HCT116 (cell line): Measurements from ENCODE around the gene TRIM62.

Source experiments
- CTCF ChIP-seq, 3 experiments: fragments of 200-600 bp in 1 of 3; sonication (generic) in 1 of 3; IDR thresholded peaks in 2 of 3; conservative IDR thresholded peaks in 1 of 3; 2 replicates each; pipeline ENCODE4 v1.5.1; 2012 to 2017; ENCODE audit warnings: low read depth in 2 of 3, low read length in 2 of 3, antibody characterized with exemption in 1 of 3, borderline replicate concordance in 1 of 3, control low read depth in 1 of 3, mild to moderate bottlenecking in 1 of 3, mixed read lengths in 1 of 3, mixed run types in 1 of 3, moderate library complexity in 1 of 3; ENCODE audit not compliant: insufficient read depth in 1 of 3
- POLR2AphosphoS5 ChIP-seq: IDR thresholded peaks from 2 replicates; pipeline ENCODE4 v1.6.1; 2011; ENCODE audit warnings: mild to moderate bottlenecking, low read depth, low read length, moderate library complexity
- SRF ChIP-seq: IDR thresholded peaks from 2 replicates; pipeline ENCODE4 v1.6.1; 2012; ENCODE audit warnings: low read depth
- TF ChIP-seq, protein P1 (sequence below): IDR thresholded peaks from 2 replicates; pipeline ENCODE4 v1.6.1; 2012; ENCODE audit warnings: low read depth

DNA sequence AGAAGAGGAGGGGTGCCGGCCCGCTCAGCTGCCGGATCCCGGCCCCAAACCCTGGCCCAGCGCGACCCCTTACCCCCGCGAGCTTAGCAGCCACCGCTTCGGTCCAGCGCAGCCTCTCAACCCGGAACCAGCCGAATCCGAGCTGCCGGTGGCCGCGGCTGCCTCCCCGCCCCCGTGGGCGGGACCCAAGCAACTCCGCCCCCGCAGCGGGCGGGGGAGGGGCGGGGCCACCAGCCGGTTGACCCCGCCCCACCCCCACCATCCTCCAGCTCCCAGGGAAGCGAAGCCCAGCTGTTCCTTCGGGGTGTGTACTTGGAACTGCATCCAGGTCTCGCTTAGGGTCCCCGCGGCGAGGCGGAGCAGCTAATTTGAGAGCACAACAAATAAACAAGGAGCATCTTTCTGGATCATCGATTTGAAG lies at the start of gene TRIM62:
- TF ChIP-seq CTCF (IDR thresholded peaks at IDR 0.05 in 2 of 3, conservative IDR thresholded peaks at IDR 0.05 in 1 of 3; ENCODE audit: borderline replicate concordance in 1 of 3, insufficient read depth in 1 of 3, low read depth in 2 of 3, low read length in 2 of 3) (no peak), POLR2AphosphoS5 (peak; percentile 66), SRF (no peak)
- TF ChIP-seq, protein P1, sequence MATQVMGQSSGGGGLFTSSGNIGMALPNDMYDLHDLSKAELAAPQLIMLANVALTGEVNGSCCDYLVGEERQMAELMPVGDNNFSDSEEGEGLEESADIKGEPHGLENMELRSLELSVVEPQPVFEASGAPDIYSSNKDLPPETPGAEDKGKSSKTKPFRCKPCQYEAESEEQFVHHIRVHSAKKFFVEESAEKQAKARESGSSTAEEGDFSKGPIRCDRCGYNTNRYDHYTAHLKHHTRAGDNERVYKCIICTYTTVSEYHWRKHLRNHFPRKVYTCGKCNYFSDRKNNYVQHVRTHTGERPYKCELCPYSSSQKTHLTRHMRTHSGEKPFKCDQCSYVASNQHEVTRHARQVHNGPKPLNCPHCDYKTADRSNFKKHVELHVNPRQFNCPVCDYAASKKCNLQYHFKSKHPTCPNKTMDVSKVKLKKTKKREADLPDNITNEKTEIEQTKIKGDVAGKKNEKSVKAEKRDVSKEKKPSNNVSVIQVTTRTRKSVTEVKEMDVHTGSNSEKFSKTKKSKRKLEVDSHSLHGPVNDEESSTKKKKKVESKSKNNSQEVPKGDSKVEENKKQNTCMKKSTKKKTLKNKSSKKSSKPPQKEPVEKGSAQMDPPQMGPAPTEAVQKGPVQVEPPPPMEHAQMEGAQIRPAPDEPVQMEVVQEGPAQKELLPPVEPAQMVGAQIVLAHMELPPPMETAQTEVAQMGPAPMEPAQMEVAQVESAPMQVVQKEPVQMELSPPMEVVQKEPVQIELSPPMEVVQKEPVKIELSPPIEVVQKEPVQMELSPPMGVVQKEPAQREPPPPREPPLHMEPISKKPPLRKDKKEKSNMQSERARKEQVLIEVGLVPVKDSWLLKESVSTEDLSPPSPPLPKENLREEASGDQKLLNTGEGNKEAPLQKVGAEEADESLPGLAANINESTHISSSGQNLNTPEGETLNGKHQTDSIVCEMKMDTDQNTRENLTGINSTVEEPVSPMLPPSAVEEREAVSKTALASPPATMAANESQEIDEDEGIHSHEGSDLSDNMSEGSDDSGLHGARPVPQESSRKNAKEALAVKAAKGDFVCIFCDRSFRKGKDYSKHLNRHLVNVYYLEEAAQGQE, result no peak
